K562 (cell line): ENCODE data around the gene DTX1. TPM values are rescaled to one million over a fixed set of nuclear protein-coding genes. Genes with fewer than 3 reads are reported as not detected.

Experiments used
- CEBPG ChIP-seq, 3 experiments: fragments of 200-800 bp in 1 of 3; sonication (Bioruptor generic) in 1 of 3; sonication (generic) in 1 of 3; formaldehyde crosslinking in 1 of 3; IDR thresholded peaks in 2 of 3; conservative IDR thresholded peaks in 1 of 3; 2 replicates each; pipeline versions ENCODE4 v1.6.1 to v1.8.0; 2016 to 2022; ENCODE audit warnings: missing compliant biosample characterization in 2 of 3, missing genetic modification characterization in 2 of 3, mild to moderate bottlenecking in 1 of 3, missing genetic modification reagents in 1 of 3
- DDX20 ChIP-seq: fragments of 450-650 bp; IDR thresholded peaks from 2 replicates; pipeline ENCODE4 v1.6.1; 2016; ENCODE audit warnings: missing genetic modification characterization, low read depth, mild to moderate bottlenecking, missing compliant biosample characterization, moderate library complexity
- ETS2 ChIP-seq: IDR thresholded peaks from 2 replicates; pipeline ENCODE4 v1.6.1; 2016; ENCODE audit warnings: borderline replicate concordance, missing genetic modification characterization, mild to moderate bottlenecking, moderate library complexity, missing compliant biosample characterization; ENCODE audit not compliant: poor library complexity, severe bottlenecking
- ETV1 ChIP-seq: fragments of 450-650 bp; conservative IDR thresholded peaks from 2 replicates; pipeline ENCODE4 v1.6.1; 2016; ENCODE audit warnings: missing genetic modification characterization, control low read depth, low read depth, missing compliant biosample characterization
- GTF3C2 ChIP-seq: IDR thresholded peaks from 3 replicates; pipeline ENCODE4 v1.6.1; 2011; ENCODE audit warnings: borderline replicate concordance, mild to moderate bottlenecking, moderate library complexity; ENCODE audit not compliant: insufficient read length; ENCODE audit errors: extremely low read depth
- HDGF ChIP-seq: fragments of 450-650 bp; IDR thresholded peaks from 2 replicates; pipeline ENCODE4 v1.6.1; 2016
- HIVEP1 ChIP-seq: fragments of 250-450 bp; sonication (Bioruptor Pico); IDR thresholded peaks from 2 replicates; pipeline ENCODE4 v1.4.0; 2020; ENCODE audit warnings: mild to moderate bottlenecking
- KLF13 ChIP-seq: fragments of 450-650 bp; IDR thresholded peaks from 2 replicates; pipeline ENCODE4 v1.6.1; 2016; ENCODE audit warnings: missing genetic modification characterization, low read depth, mild to moderate bottlenecking, missing compliant biosample characterization, moderate library complexity, borderline replicate concordance
- MAFG ChIP-seq: fragments of 450-650 bp; conservative IDR thresholded peaks from 2 replicates; pipeline ENCODE4 v1.6.1; 2016; ENCODE audit warnings: missing genetic modification characterization, missing compliant biosample characterization
- NCOA1 ChIP-seq: fragments of 450-650 bp; IDR thresholded peaks from 2 replicates; pipeline ENCODE4 v1.6.1; 2016; ENCODE audit warnings: low read depth
- PRPF4 ChIP-seq: fragments of 200-400 bp; formaldehyde crosslinking; IDR thresholded peaks from one replicate; pipeline ENCODE4 v1.6.1; 2017; ENCODE audit warnings: low read length, low read depth, mild to moderate bottlenecking; ENCODE audit not compliant: insufficient read depth, poor library complexity, severe bottlenecking
- PYGO2 ChIP-seq: fragments of 450-650 bp; IDR thresholded peaks from 2 replicates; pipeline ENCODE4 v1.6.1; 2016; ENCODE audit warnings: mild to moderate bottlenecking, missing genetic modification characterization, moderate library complexity, missing compliant biosample characterization
- RAD21 ChIP-seq, 2 experiments: fragments of 250-450 bp in 1 of 2; fragments of 450-650 bp in 1 of 2; sonication (Bioruptor Pico) in 1 of 2; formaldehyde crosslinking in 1 of 2; IDR thresholded peaks in 1 of 2; conservative IDR thresholded peaks in 1 of 2; 2 replicates each; pipeline versions ENCODE4 v1.4.0 to v1.8.0; 2020 to 2022; ENCODE audit warnings: mild to moderate bottlenecking in 2 of 2, moderate library complexity in 1 of 2
- SMC3 ChIP-seq: conservative IDR thresholded peaks from 2 replicates; pipeline ENCODE4 v1.6.1; 2011; ENCODE audit warnings: low read depth, low read length, improper control_type of control experiment; ENCODE audit not compliant: insufficient read depth
- TOE1 ChIP-seq, 2 experiments: fragments of 450-650 bp in 1 of 2; sonication (generic) in 1 of 2; formaldehyde crosslinking in 1 of 2; IDR thresholded peaks; 2 replicates each; pipeline versions ENCODE4 v1.7.1 to v1.8.0; 2016 to 2022; ENCODE audit warnings: borderline replicate concordance in 2 of 2, mild to moderate bottlenecking in 2 of 2, antibody characterized with exemption in 1 of 2, inconsistent platforms in 1 of 2, low read depth in 1 of 2, missing genetic modification reagents in 1 of 2, moderate library complexity in 1 of 2
- ZC3H4 ChIP-seq: sonication (generic); formaldehyde crosslinking; IDR thresholded peaks from 2 replicates; pipeline ENCODE4 v1.9.0; 2021; ENCODE audit warnings: missing genetic modification reagents, borderline replicate concordance
- ZNF124 ChIP-seq: sonication (generic); formaldehyde crosslinking; IDR thresholded peaks from 2 replicates; pipeline ENCODE4 v1.8.1; 2022; ENCODE audit warnings: missing genetic modification reagents
- ZNF436 ChIP-seq: fragments of 250-450, 450-650 bp; sonication (Bioruptor Pico); formaldehyde crosslinking; IDR thresholded peaks from 2 replicates; pipeline ENCODE4 v1.7.0; 2020; ENCODE audit warnings: mild to moderate bottlenecking
- ZNF589 ChIP-seq: fragments of 200-800 bp; sonication (Bioruptor generic); IDR thresholded peaks from 2 replicates; pipeline ENCODE4 v1.6.1; 2016; ENCODE audit warnings: low read depth, missing genetic modification characterization, missing compliant biosample characterization
- polyA plus RNA-seq, 8 experiments: library from polyadenylated mRNA; depleted of rRNA in 4 of 8; stranded (reverse) in 5 of 8; unstranded in 3 of 8; fragments of >200 nt; fragmentation: Nextera tagmentation in 2 of 8; fragmentation: Illumina TruSeq in 1 of 8; extraction: Ambion mirVana in 2 of 8; extraction: Trizol in 1 of 8; gene quantifications; 2 replicates each; pipeline versions ENCODE4 v1.2.1 to v1.2.3, GENCODE V29; 2011 to 2014; ENCODE audit warnings: inconsistent platforms in 1 of 8, missing spikeins in 1 of 8
- total RNA-seq, 7 experiments: library from RNA; depleted of rRNA in 6 of 7; stranded (reverse); fragments of >200 nt in 6 of 7; fragmentation: Illumina TruSeq in 2 of 7; extraction: Trizol in 2 of 7; gene quantifications; 2 replicates each; pipeline versions ENCODE4 v1.2.1 to v1.2.3, GENCODE V29; 2011 to 2021; ENCODE audit warnings: low replicate concordance in 1 of 7
- TF ChIP-seq, protein P1 (sequence below): fragments of 250-450 bp; sonication (Bioruptor Pico); IDR thresholded peaks from 2 replicates; pipeline ENCODE4 v1.5.0; 2021; ENCODE audit warnings: mild to moderate bottlenecking, borderline replicate concordance

DTX1 gene
- total and polyA plus RNA-seq, 9 of the 15 experiments (the other 6 are each of a cell fraction or from before 2014, with no cell fraction given), result not detected

GRCh38 chr12:113030875-113031525 lies 25.5 kb upstream of the DTX1 start (continued):
- no peak for TF ChIP-seq GTF3C2
- no peak for TF ChIP-seq CEBPG (CRISPR knock-in tag; IDR thresholded peaks at IDR 0.05)
- TF ChIP-seq CEBPG (tag; conservative IDR thresholded peaks at IDR 0.05 in 1 of 2, IDR thresholded peaks at IDR 0.05 in 1 of 2), result no peak
- no peak for TF ChIP-seq ETV1 (tag)
- no peak for TF ChIP-seq TOE1 (IDR thresholded peaks at IDR 0.05; ENCODE audit: borderline replicate concordance)
- no peak for TF ChIP-seq TOE1 (CRISPR knock-in tag; IDR thresholded peaks at IDR 0.05; ENCODE audit: borderline replicate concordance, low read depth)
- TF ChIP-seq SMC3, result peak; percentile 56
- no peak for TF ChIP-seq ZNF124 (CRISPR knock-in tag)
- no peak for TF ChIP-seq HDGF
- TF ChIP-seq ETS2, result no peak
- TF ChIP-seq KLF13 (tag), result no peak
- TF ChIP-seq NCOA1, result no peak
- TF ChIP-seq, protein P1, sequence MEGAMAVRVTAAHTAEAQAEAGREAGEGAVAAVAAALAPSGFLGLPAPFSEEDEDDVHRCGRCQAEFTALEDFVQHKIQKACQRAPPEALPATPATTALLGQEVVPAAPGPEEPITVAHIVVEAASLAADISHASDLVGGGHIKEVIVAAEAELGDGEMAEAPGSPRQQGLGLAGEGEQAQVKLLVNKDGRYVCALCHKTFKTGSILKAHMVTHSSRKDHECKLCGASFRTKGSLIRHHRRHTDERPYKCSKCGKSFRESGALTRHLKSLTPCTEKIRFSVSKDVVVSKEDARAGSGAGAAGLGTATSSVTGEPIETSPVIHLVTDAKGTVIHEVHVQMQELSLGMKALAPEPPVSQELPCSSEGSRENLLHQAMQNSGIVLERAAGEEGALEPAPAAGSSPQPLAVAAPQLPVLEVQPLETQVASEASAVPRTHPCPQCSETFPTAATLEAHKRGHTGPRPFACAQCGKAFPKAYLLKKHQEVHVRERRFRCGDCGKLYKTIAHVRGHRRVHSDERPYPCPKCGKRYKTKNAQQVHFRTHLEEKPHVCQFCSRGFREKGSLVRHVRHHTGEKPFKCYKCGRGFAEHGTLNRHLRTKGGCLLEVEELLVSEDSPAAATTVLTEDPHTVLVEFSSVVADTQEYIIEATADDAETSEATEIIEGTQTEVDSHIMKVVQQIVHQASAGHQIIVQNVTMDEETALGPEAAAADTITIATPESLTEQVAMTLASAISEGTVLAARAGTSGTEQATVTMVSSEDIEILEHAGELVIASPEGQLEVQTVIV, result no peak
- no peak for TF ChIP-seq PYGO2
- no peak for TF ChIP-seq ZC3H4 (CRISPR knock-in tag)
- no peak for TF ChIP-seq ZNF436
- peak; percentile 23 to 59; a peak in 2 of 4 replicates for TF ChIP-seq RAD21 (CRISPR knock-in tag; conservative IDR thresholded peaks at IDR 0.05 in 1 of 2, IDR thresholded peaks at IDR 0.05 in 1 of 2)
- no peak for TF ChIP-seq PRPF4
- no peak for TF ChIP-seq DDX20
- no peak for TF ChIP-seq HIVEP1 (CRISPR knock-in tag)
- no peak for TF ChIP-seq MAFG (tag)
- no peak for TF ChIP-seq ZNF589 (CRISPR knock-in tag)
